Naive B cell (primary cell): ENCODE results near the gene RTN4RL1. TPM values are rescaled to one million over a fixed set of nuclear protein-coding genes. Genes with fewer than 3 reads are reported as not detected.
A peak's percentile ranks its signal among the peaks of the same experiment; 100 is the strongest.

Experiments used
- ATAC-seq, 2 donors: fragments of 150-1000 bp; cut with Tn5 transposase; 2 replicates each; pipeline ENCODE4 v1.10.0; 2021; ENCODE audit warnings: low read depth in 2 of 2, mild to moderate bottlenecking in 2 of 2, moderate library complexity in 2 of 2
- DNase-seq: peaks from one replicate; pipeline ENCODE4 v3.0.0; 2022
- H3K27ac Mint-ChIP-seq, 6 donors: one replicate each; pipeline ENCODE4 v1.8.0; 2020 to 2022; ENCODE audit warnings: mild to moderate bottlenecking in 6 of 6, mixed read lengths in 6 of 6, moderate library complexity in 5 of 6, inconsistent platforms in 2 of 6
- H3K27me3 Mint-ChIP-seq, 3 donors: one replicate each; pipeline ENCODE4 v1.8.0; 2021 to 2022; ENCODE audit warnings: mixed read lengths in 3 of 3, mild to moderate bottlenecking in 1 of 3
- H3K36me3 Mint-ChIP-seq, 2 donors: one replicate each; pipeline ENCODE4 v1.8.0; 2020 to 2022; ENCODE audit warnings: mixed read lengths in 2 of 2, inconsistent platforms in 1 of 2, mild to moderate bottlenecking in 1 of 2
- H3K4me1 Mint-ChIP-seq, 3 donors: one replicate each; pipeline ENCODE4 v1.8.0; 2020 to 2022; ENCODE audit warnings: mixed read lengths in 3 of 3, inconsistent platforms in 1 of 3, mild to moderate bottlenecking in 1 of 3, moderate library complexity in 1 of 3
- H3K4me3 Mint-ChIP-seq, 8 donors: one replicate each; pipeline ENCODE4 v1.8.0; 2020 to 2022; ENCODE audit warnings: mild to moderate bottlenecking in 8 of 8, mixed read lengths in 8 of 8, moderate library complexity in 8 of 8, inconsistent platforms in 2 of 8
- H3K9me3 Mint-ChIP-seq, 7 donors: one replicate each; pipeline ENCODE4 v1.8.0; 2020 to 2022; ENCODE audit warnings: mixed read lengths in 7 of 7, mild to moderate bottlenecking in 5 of 7, inconsistent platforms in 2 of 7, moderate library complexity in 1 of 7
- polyA plus RNA-seq, 6 donors: library from polyadenylated mRNA; unstranded; fragments of 300-500 nt; fragmentation: Illumina TruSeq; gene quantifications; one replicate each; pipeline ENCODE4 v1.2.3, GENCODE V29; 2021; ENCODE audit warnings: low read depth in 6 of 6

RTN4RL1 gene
- polyA plus RNA-seq, 6 donors from 2014 or later, result not detected

DNA sequence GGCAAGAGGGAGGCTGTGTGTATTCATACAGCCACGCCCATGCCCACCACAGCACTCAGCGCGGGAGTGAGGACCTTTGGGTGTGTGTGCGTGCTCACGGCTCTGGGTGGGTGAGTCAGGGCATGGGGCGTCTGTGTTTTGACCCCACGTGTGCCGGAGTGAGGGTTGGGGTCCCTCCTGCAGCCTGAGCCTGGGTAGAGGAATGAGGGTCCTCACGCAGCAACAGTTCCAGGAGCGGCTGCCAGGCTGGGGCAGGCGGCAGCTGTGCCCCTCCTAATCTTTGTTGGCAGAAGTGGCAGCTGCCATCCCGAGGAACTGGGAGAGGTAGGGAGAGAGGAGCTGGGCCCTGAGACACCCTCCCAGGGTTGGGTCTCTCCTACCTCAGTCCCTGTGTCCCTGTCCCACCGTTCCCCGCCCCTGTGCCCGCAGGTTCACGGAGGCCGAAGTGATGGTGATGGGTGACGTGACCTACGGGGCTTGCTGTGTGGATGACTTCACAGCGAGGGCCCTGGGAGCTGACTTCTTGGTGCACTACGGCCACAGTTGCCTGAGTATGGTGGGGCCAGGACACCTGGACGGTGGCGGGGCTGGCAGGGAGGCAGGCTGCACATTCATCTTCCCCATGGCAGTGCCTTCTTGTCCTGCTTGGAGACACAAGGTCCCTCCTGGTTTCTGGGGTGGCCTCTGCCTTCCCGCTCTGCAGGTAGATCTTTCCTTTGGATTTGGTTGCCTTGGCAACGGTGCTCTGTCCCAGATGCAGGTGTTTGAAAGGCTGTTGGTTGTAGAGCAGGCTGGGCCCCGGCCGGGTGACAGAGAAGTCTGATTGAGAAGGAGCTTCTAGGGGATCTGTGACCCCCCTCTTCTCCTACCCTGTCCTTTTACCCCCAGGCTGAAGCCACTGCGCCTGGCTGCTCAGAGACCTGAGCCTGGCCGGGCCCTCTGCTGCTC, 10.7 kb upstream of the RTN4RL1 start:
- Mint-ChIP-seq H3K4me1 (peaks cover 3 to 24% (median 17%) of the 10 kb centered on the region in 3 donors), H3K27ac (peak overlapping the region in 1 of 6 donors; percentile 47), H3K4me3 (no peak overlapping the region), H3K27me3 (no peaks in the 10 kb centered on the region), H3K9me3 (no peaks in the 10 kb centered on the region), H3K36me3 (peaks cover 5 to 7% of the 10 kb centered on the region in 2 donors)
- ATAC-seq (no peak), DNase-seq (no peak)

DNA sequence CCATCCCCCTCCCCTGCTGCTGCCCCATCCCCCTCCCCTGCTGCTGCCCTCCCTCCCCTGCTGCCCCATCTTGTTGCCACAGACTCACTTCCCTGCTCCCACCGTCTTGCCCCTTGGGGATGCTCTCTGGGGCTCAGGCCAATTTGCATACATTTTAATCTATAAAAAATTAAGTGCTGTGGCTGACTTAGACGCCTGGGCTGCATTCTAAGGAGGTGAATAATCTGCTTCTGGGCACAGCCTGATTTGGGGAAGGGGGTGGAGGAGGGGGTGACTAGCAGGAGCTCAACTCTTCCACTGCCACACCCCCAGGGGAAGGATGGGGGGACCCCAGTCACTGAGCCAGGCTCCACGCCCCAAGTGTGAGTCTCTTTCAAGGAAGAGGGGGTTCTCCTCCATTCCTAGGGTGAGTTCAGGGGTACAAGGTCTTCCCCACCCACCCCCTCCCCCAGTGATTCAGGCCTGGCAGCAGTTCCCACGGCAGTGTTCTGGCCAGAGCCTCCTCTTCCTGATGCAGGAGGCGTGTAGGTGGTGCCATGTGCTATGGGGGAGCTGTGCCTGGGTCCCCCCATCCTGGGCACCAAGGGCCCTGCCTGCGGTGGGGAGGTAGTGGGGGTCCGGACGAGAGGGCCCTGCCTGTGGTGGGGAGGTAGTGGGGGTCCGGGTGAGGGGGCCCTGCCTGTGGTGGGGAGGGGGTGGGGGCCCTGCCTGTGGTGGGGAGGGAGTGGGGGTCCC, 9.8 kb upstream of the RTN4RL1 start:
- ATAC-seq, result no peak
- H3K27ac Mint-ChIP-seq, result no peak overlapping the region
- no peak overlapping the region for H3K4me3 Mint-ChIP-seq

DNA sequence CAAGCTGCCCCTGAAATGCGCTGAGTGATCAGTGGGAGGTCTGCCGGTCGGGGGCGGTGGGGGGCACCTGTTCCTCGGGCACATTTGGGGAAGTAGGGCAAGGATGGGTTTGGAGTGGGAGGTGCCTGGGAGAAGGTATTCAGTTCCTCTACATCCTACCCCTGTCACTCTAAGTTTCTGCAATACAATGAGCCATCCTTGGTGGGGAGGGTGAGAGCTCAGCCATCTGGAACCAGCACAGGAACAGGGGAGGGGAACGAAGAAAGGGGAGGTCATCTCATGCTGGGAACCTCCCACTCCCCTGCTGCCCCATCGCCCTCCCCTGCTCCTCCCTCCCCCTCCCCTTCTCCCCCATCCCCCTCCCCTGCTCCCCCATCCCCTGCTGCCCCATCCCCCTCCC, 9.0 kb upstream of the RTN4RL1 start:
- peaks cover 5 to 7% of the 10 kb centered on the region in 2 donors for H3K36me3 Mint-ChIP-seq
- no peak for ATAC-seq

More for the DNA sequence above, 9.8 kb upstream of the RTN4RL1 start:
- Mint-ChIP-seq H3K9me3 (no peaks in the 10 kb centered on the region), H3K36me3 (peaks cover 5 to 7% of the 10 kb centered on the region in 2 donors), H3K4me1 (peaks cover 7 to 27% (median 26%) of the 10 kb centered on the region in 3 donors), H3K27me3 (no peaks in the 10 kb centered on the region)
- DNase-seq, result no peak

DNA sequence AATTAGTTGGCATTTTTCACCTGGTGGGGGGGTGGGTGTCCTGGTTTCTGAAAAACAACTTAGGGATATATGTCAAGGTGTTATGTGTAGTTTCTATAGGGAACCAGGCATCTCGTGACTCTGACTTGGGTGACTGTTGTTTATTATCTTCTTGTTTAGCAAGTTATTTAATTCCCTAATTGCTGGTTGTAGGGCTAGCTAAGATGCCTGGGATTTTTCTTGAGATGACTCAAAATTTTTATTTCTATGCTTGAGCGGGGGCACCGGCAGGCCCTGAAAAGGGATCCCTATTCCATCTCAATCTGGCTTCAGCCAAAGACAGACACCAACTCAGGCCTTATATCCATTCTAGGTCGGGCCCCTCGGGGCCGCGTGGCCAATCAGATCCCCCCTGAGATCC, 8.0 kb upstream of the RTN4RL1 start:
- Mint-ChIP-seq H3K4me3 (peak overlapping the region in 2 of 8 donors; percentile 27 to 28), H3K9me3 (no peaks in the 10 kb centered on the region), H3K4me1 (peaks cover 7 to 34% (median 30%) of the 10 kb centered on the region in 3 donors), H3K27ac (peak overlapping the region in 3 of 6 donors; percentile 18 to 39 (median 38)), H3K27me3 (peaks cover 4 to 15% (median 10%) of the 10 kb centered on the region in 3 donors), H3K36me3 (peaks cover 0 to 7% of the 10 kb centered on the region in 2 donors)
- DNase-seq (no peak), ATAC-seq (no peak)

More for the DNA sequence above, 9.0 kb upstream of the RTN4RL1 start:
- Mint-ChIP-seq H3K27ac (no peak overlapping the region), H3K4me1 (peaks cover 7 to 30% (median 27%) of the 10 kb centered on the region in 3 donors), H3K27me3 (peaks cover 0 to 5% (median 0%) of the 10 kb centered on the region in 3 donors), H3K4me3 (no peak overlapping the region), H3K9me3 (no peaks in the 10 kb centered on the region)
- DNase-seq, result no peak

DNA sequence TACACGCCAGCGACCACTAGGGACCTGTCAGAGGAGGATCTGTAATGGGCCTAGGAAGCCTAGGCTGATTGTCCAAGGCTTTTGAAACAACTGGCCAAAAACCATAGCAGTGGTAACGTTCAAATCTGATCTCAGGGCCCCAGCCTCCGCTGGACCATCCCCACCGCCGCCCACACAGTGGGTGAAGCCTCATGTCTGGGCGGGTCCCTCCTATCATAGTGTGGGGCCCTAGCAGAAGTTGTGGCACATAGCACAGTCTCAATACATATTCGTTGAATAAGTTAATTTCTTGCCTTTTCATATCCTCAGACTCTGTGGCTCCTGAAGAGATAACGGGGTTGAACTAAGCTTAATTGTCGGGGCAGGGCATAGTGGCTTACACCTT, 5.6 kb upstream of the RTN4RL1 start:
- Mint-ChIP-seq H3K27ac (peak overlapping the region; percentile 83 to 97 (median 95)), H3K9me3 (peaks cover 0 to 5% (median 0%) of the 10 kb centered on the region in 7 donors), H3K4me1 (peaks cover 13 to 41% (median 36%) of the 10 kb centered on the region in 3 donors), H3K36me3 (no peaks in the 10 kb centered on the region), H3K4me3 (peak overlapping the region; percentile 90 to 99 (median 96)), H3K27me3 (peaks cover 24 to 36% (median 30%) of the 10 kb centered on the region in 3 donors)
- ATAC-seq (peak; percentile 2 to 3), DNase-seq (no peak)

DNA sequence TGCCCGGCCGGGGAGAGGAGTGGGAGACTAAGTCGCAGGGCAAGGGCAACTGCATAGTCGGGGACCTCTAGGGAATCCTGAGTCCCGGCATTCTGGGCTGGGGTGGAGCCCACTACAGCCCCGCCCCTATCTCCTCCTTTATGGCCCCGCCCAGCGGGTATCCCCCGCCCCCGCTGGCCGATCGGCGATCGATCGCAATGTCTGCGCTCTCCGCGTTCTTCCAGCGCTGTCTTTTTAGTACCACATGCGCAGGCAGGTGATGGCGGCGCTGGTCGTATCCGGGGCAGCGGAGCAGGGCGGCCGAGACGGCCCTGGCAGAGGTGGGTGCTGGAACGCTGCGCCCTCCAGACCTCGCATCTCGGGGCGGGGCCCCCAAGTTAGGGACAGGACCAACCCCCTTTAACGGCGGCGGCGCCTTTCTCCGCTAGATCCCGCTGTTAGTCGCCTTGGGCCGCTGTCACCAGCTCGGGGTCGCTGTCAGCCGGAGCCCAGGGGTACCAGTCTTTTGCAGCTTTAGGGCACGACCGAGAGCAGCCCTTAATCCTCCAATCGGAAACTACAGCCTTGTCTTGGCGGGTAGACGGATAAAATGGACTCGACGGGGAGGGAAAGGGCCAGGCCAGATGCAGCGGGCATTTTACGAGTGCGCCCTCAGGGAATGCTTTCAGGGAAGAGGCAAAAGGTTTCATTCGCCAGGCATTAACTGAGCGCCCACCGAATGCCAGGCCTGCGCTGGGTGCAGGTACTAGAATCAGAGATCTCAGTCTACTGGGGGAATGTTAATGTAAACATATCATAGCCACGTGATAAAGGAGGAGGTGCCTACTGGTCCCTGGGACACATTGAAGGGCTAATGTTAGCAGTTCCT, 5.0 kb upstream of the RTN4RL1 start, which contains the start of gene DPH1:
TSS of gene DPH1 (plus strand) at position 243 of the 868 bp plus-strand sequence. CDS start at position 260, 17 bp downstream.
- DNase-seq (peak; percentile 82), ATAC-seq (peak; percentile 83 to 87)
- Mint-ChIP-seq H3K27ac (peak within 1 kb of the TSS; percentile 83 to 97 (median 95)), H3K27me3 (peaks cover 25 to 42% (median 36%) of the 10 kb centered on the region in 3 donors), H3K4me1 (peaks cover 20 to 45% (median 38%) of the 10 kb centered on the region in 3 donors), H3K4me3 (peak within 1 kb of the TSS; percentile 90 to 99 (median 96)), H3K9me3 (peaks cover 0 to 5% (median 0%) of the 10 kb centered on the region in 7 donors), H3K36me3 (no peaks in the 10 kb centered on the region)

DNA sequence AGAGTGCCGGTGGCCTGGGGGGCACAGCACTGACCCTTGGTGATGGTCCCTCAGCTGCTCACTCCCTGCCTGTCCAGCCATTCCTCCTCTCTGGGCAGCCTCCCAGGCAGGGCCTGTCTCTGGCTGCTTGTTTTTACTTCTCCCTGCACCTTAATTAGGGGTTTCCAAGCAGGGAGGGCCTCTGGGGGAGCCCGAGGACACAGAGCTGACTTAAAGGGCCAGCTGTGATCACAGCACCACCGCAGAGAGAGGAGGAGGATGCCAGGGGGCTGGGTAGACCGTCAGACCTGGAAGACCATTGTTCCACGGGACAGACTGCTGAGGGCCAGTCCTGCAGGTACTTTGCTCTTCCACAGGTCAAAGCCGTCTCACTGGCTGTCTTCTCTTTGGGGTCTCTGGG, 3.6 kb upstream of the RTN4RL1 start:
- Mint-ChIP-seq H3K36me3 (no peaks in the 10 kb centered on the region), H3K9me3 (peaks cover 0 to 5% (median 0%) of the 10 kb centered on the region in 7 donors), H3K4me3 (peak overlapping the region in 6 of 8 donors; percentile 32 to 96 (median 60)), H3K4me1 (peaks cover 23 to 45% (median 38%) of the 10 kb centered on the region in 3 donors), H3K27me3 (peaks cover 25 to 42% (median 36%) of the 10 kb centered on the region in 3 donors), H3K27ac (peak overlapping the region in 1 of 6 donors; percentile 37)
- ATAC-seq, result no peak
- no peak for DNase-seq

DNA sequence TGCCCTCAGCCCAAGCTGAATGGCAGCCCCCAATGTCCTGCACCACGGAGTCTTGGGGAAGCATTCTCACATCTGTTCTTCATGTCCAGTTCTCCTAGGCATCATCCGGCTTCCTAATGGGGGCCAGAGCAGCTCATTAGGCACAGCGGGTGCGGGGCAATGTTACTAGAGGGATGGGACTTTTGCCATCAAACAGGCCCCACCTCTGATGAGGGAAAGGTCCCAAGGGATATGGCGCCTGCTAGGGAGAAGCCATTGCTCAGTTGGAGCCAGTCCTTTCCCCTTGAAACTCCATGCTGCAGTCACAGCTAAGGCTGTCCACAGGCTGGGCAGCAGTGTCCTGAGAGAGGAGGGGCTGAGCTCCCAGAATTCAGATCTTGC, 3.1 kb upstream of the RTN4RL1 start:
- H3K27ac Mint-ChIP-seq, result no peak overlapping the region
- H3K9me3 Mint-ChIP-seq, result peaks cover 0 to 5% (median 0%) of the 10 kb centered on the region in 7 donors
- H3K36me3 Mint-ChIP-seq, result no peaks in the 10 kb centered on the region
- H3K27me3 Mint-ChIP-seq, result peaks cover 25 to 46% (median 36%) of the 10 kb centered on the region in 3 donors
- peak overlapping the region in 4 of 8 donors; percentile 36 to 77 (median 68) for H3K4me3 Mint-ChIP-seq
- ATAC-seq (no peak), DNase-seq (no peak)
- peaks cover 23 to 45% (median 39%) of the 10 kb centered on the region in 3 donors for H3K4me1 Mint-ChIP-seq

DNA sequence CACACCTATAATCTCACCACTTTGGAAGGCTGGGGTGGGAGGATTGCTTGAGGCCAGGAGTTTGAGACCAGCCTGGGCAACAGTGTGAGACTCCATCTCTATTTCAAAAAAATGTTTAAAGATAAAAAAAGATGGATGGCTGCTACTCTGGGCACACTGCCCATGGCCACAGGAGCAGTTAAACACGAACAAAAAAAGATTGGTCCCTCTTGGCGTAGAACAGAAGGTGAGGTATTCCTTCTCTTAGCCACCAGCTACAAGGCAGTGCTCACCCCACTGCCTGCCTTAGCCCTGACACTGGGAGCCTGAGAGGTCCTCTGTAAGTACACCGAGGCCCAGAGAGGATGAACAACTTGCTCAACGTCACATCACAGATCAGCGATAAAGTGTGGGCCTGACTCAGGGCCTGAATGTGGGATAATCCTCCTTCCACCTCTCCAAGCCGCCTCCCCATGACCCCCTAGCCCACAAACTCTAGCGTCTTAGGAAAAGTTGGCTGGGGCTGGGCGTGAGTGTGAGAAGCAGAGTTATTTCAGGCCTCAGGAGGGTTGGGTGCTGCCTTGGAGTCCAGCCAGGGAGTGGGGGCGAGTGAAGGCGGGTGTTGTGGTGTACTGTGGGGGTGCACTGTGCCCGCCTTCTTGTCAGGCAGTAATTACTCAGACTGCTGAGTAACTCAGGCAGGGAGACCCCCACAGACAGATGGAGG, 2.5 kb upstream of the RTN4RL1 start:
- peaks cover 23 to 39% (median 39%) of the 10 kb centered on the region in 3 donors for H3K4me1 Mint-ChIP-seq
- H3K9me3 Mint-ChIP-seq, result peaks cover 0 to 5% (median 0%) of the 10 kb centered on the region in 7 donors
- H3K36me3 Mint-ChIP-seq, result no peaks in the 10 kb centered on the region
- DNase-seq (no peak), ATAC-seq (no peak)
- H3K27me3 Mint-ChIP-seq, result peaks cover 29 to 52% (median 36%) of the 10 kb centered on the region in 3 donors
- H3K27ac Mint-ChIP-seq, result peak overlapping the region in 1 of 6 donors; percentile 54
- H3K4me3 Mint-ChIP-seq, result peak overlapping the region in 3 of 8 donors; percentile 33 to 77 (median 60)

DNA sequence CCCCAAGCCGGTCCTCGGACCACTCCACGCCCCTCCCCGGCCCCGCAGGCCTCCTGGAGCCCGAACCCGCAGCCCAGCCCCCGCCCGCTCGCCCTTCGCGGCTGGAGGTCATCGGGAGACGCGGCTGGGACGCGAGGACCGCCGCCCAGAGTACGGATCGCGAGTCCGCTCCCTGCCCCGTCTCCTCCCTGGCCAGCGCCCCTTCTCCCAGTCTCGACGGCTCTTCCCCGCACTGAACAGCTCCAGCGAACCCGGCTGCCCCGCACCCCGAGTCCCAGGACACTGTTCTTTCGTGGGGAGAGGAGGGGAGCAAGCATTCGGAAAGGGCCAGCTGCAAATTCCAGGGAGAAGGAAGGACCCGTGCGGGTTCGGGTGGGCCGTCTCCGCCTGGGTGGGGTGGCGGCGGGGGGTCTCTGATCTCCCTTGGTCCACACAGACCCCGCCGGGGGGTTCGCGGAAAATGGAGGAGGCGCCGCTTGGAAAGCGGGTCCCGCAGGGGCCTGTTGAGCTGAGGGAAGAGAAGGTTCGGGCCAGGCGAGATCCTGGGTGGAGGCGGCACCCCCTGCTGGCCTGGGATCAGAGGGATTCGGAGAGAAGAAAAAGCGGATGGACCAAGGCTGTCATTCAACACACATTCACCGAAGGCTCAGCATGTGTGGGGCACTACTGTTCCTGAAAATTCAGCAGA, 632 bp upstream of the RTN4RL1 start:
- peaks cover 20 to 27% (median 25%) of the 10 kb centered on the region in 3 donors for H3K4me1 Mint-ChIP-seq
- H3K9me3 Mint-ChIP-seq, result peaks cover 0 to 5% (median 0%) of the 10 kb centered on the region in 7 donors
- no peaks in the 10 kb centered on the region for H3K36me3 Mint-ChIP-seq
- DNase-seq (no peak), ATAC-seq (no peak)
- peak overlapping the region; percentile 75 to 91 (median 84) for H3K4me3 Mint-ChIP-seq
- peaks cover 36 to 65% (median 39%) of the 10 kb centered on the region in 3 donors for H3K27me3 Mint-ChIP-seq
- peak overlapping the region in 2 of 6 donors; percentile 22 to 85 for H3K27ac Mint-ChIP-seq

DNA sequence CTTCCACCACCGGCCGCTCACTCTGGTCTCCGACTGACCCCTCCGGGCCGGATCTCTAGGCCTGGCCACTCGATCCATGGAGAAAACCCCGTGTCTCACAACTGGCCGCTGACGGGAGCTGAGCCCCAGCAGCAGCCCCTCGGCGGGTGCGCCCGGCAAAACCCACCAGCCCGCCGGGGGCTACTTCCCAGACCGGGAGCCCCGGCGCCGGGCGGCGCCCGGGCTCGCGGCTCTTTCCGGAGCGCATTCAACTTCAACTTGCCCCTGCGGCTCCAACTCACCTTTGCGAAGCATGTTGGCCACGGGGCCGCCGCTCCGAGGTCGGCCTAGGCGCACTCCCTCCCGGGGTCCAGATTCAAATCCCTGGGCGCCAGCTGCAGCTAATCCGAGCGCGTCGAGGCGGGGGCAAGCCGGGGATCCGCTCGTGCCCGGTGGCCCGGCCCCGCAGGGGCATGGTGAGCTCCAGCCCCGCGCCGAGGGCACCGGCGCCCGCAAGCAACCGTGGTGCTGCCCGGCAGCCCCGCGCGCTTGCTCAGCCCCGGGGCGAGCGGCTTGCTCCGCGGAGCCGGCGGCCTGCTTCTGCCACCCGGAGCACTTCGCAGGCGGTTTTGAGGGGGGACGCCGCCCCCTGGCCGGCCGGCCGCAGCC, 438 bp downstream of the RTN4RL1 start:
- H3K4me3 Mint-ChIP-seq, result peak overlapping the region in 7 of 8 donors; percentile 67 to 85 (median 75)
- DNase-seq, result no peak
- H3K4me1 Mint-ChIP-seq, result peaks cover 16 to 20% (median 17%) of the 10 kb centered on the region in 3 donors
- ATAC-seq, result no peak
- no peaks in the 10 kb centered on the region for H3K36me3 Mint-ChIP-seq
- H3K27me3 Mint-ChIP-seq, result peaks cover 42 to 68% (median 44%) of the 10 kb centered on the region in 3 donors
- H3K9me3 Mint-ChIP-seq, result peaks cover 0 to 5% (median 0%) of the 10 kb centered on the region in 7 donors
- no peak overlapping the region for H3K27ac Mint-ChIP-seq
